GM12873 (cell line): ENCODE results near the gene HIPK3.

Experiments
- CTCF ChIP-seq: IDR thresholded peaks from 2 replicates; pipeline ENCODE4 v1.5.1; 2012; ENCODE audit warnings: low read depth, mild to moderate bottlenecking, moderate library complexity, low read length, control low read depth; ENCODE audit not compliant: insufficient read depth; ENCODE audit errors: missing control alignments

The HIPK3 gene

DNA sequence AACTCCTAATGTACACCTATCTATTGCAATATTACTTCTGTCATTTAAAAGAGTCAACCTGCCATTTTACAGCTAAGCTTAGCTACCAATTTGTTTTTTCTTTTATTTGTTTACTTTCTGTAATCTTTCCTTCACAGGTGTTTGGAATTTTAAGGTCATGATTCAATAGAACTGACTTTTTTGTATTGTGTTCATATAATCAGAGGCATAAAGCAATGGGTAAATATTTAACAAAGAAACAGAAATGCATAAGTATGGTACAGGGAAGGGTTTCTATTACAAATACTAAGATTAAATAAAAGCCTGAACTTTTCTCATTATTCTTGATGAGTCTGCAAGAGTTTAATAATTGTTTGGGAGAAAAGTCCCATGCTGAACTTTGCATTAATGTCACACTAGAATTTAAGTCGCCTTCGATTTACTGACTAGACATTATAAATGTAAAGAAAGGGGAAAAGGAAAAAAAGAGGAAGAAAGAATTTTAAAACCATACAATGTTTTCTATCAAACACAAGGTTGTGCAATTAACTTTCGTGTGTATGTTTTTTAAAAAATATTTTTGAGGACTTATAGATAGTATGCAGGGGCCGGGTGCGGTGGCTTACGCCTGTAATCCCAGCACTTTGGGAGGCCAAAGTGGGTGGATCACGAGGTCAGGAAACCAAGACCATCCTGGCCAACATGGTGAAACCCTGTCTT, 35.0 kb upstream of the HIPK3 start:
- TF ChIP-seq CTCF, result no peak

GRCh38 chr11:33225371-33225770, 31.8 kb upstream of the HIPK3 start:
- no peak for TF ChIP-seq CTCF

DNA sequence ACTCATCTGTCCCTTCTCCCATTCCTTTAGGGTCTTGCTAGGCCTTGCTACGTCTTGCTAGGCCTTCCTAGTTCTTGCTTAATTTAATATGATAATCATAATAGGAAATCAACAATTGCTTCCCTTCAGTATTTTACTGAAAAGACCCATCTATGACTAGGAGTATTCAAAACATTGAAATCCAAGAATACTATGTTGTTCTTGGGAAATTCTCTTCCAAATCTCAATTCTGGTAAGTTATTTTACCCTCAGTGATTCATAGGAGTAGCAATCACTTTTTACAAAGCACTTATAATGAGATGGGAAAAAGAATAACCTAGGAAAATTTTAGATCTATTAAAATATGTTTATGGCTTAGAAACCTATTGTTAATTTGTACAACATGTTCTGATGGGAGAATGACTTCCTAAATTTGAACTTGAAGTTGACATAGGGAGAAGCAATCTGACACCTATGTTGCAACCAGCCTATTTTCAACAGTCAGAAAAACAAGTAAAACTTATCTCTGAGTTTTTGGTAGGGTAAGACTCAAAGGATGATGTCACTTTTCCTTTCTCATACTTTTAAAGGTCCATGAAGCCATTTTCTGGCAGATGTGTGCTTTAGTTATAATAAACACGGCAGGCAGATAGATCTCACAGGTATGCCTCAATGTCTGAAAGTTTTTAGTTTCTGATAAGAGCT, 29.5 kb upstream of the HIPK3 start:
- TF ChIP-seq CTCF, result no peak

DNA sequence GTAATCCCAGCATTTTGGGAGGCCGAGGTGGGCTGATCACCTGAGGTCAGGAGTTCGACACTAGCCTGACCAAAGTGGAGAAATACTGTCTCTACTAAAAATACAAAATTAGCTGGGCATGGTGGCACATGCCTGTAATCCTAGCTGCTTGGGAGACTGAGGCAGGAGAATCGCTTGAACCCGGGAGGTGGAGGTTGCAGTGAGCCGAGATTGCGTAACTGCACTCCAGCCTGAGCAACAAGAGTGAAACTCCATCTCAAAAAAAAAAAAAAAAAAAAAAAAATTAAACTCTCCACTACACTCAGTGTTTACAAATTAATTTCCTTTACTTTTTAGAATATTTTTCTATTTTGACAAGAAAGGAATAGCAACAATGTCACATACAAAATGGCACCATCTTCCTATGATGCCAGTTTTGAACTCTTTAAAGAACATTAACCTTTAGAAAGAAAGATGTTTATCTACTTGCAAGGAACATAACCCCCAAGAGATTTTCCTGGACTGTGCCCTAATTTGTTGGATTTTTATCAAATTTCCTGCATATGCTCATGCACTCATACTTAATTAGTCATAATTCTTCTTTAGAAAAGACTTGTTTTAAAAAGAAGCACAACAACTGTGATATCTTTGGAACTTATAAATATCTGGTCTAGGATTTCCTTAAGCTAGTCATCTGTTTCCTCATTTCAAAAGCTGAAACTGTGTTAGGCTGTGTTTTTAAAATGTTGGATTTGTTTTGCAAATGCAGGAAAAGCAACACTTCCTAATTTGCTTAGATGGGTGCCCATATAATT, 22.6 kb upstream of the HIPK3 start:
- no peak for TF ChIP-seq CTCF

DNA sequence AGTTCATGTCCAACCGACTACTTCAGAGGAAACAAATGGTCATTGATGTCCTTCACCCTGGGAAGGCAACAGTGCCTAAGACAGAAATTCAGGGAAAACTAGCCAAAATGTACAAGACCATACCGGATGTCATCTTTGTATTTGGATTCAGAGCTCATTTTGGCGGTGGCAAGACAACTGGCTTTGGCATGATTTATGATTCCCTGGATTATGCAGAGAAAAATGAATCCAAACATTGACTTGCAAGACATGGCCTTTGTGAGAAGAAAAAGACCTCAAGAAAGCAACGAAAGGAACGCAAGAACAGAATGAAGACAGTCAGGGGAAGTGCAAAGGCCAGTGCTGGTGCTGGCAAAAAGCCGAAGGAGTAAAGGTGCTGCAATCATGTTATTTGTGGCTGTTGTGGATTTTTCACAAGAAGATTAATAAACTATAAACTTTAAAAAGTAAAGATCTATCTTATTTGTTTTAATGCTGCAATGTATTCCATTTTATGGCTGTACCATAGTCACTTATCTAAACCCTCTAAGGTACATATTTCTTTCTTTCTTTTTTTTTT, 20.1 kb upstream of the HIPK3 start:
- TF ChIP-seq CTCF, result no peak

- no peak for TF ChIP-seq CTCF
Observed at GRCh38 chr11:33242575-33242974, 14.6 kb upstream of the HIPK3 start.
